Type B pancreatic cell (in vitro differentiated cells): ENCODE measurements around the gene KRTAP19-6. TPM values are rescaled to one million over a fixed set of nuclear protein-coding genes. Genes with fewer than 3 reads are reported as not detected.
"Not testable (repeated sequence)": the region's sequence is repeated elsewhere in the genome, so short reads cannot be mapped to it uniquely, and the experiment has no call there.

Source experiments
- DNase-seq: peaks from one replicate; pipeline ENCODE4 v3.0.0; 2021; ENCODE audit warnings: mixed read lengths; ENCODE audit not compliant: unreplicated experiment; ENCODE audit errors: extremely low spot score
- H3K27ac Mint-ChIP-seq: 2 replicates; pipeline ENCODE4 v1.8.0; 2021; ENCODE audit warnings: mild to moderate bottlenecking, mixed read lengths
- H3K27me3 Mint-ChIP-seq: 2 replicates; pipeline ENCODE4 v1.8.0; 2021; ENCODE audit warnings: mixed read lengths
- H3K36me3 Mint-ChIP-seq: 2 replicates; pipeline ENCODE4 v1.8.0; 2021; ENCODE audit warnings: mixed read lengths
- H3K4me1 Mint-ChIP-seq: one replicate; pipeline ENCODE4 v1.8.0; 2021; ENCODE audit warnings: mixed read lengths; ENCODE audit not compliant: unreplicated experiment
- H3K4me3 Mint-ChIP-seq: 2 replicates; pipeline ENCODE4 v1.8.0; 2021; ENCODE audit warnings: mild to moderate bottlenecking, mixed read lengths
- H3K9me3 Mint-ChIP-seq: 2 replicates; pipeline ENCODE4 v1.8.0; 2021; ENCODE audit warnings: mixed read lengths
- CTCF ChIP-seq: fragments of 200-600 bp; sonication (generic); conservative IDR thresholded peaks from 2 replicates; pipeline ENCODE4 v1.5.0; 2021; ENCODE audit warnings: antibody characterized with exemption, mild to moderate bottlenecking
- total RNA-seq: library from RNA; stranded (reverse); gene quantifications from 2 replicates; pipeline ENCODE4 v1.2.1, GENCODE V29; 2021; ENCODE audit warnings: low replicate concordance

Gene KRTAP19-6
- total RNA-seq, 1 donor from 2014 or later: not detected

GRCh38 chr21:30555095-30555494, 13.4 kb upstream of the KRTAP19-6 start:
- Mint-ChIP-seq H3K9me3 (no peaks in the 10 kb centered on the region), H3K4me1 (no peaks in the 10 kb centered on the region), H3K27ac (no peak overlapping the region), H3K27me3 (no peaks in the 10 kb centered on the region), H3K36me3 (no peaks in the 10 kb centered on the region), H3K4me3 (no peak overlapping the region)
- DNase-seq: no peak
- no peak for TF ChIP-seq CTCF

- Mint-ChIP-seq H3K9me3 (no peaks in the 10 kb centered on the region), H3K4me3 (no peak overlapping the region), H3K4me1 (no peaks in the 10 kb centered on the region), H3K36me3 (no peaks in the 10 kb centered on the region), H3K27ac (no peak overlapping the region), H3K27me3 (no peaks in the 10 kb centered on the region)
- no peak for DNase-seq
- TF ChIP-seq CTCF: no peak
Measured at GRCh38 chr21:30552782-30553181, 11.1 kb upstream of the KRTAP19-6 start.

- H3K4me1 Mint-ChIP-seq: no peaks in the 10 kb centered on the region
- TF ChIP-seq CTCF: no peak
- no peak overlapping the region for H3K27ac Mint-ChIP-seq
- H3K36me3 Mint-ChIP-seq: no peaks in the 10 kb centered on the region
- no peak overlapping the region for H3K4me3 Mint-ChIP-seq
- H3K27me3 Mint-ChIP-seq: no peaks in the 10 kb centered on the region
- no peak for DNase-seq
- H3K9me3 Mint-ChIP-seq: no peaks in the 10 kb centered on the region
Measured at GRCh38 chr21:30518876-30519275, 22.8 kb downstream of the KRTAP19-6 start.

GRCh38 chr21:30515681-30516080, 26.0 kb downstream of the KRTAP19-6 start:
- no peak for TF ChIP-seq CTCF
- DNase-seq: no peak
- no peaks in the 10 kb centered on the region for H3K9me3 Mint-ChIP-seq
- no peaks in the 10 kb centered on the region for H3K27me3 Mint-ChIP-seq
- no peaks in the 10 kb centered on the region for H3K4me1 Mint-ChIP-seq
- no peaks in the 10 kb centered on the region for H3K36me3 Mint-ChIP-seq
- H3K27ac Mint-ChIP-seq: no peak overlapping the region
- H3K4me3 Mint-ChIP-seq: no peak overlapping the region

- peak; percentile 53 for TF ChIP-seq CTCF
- H3K27ac Mint-ChIP-seq, DNase-seq, H3K27me3 Mint-ChIP-seq, H3K36me3 Mint-ChIP-seq, H3K4me1 Mint-ChIP-seq, H3K4me3 Mint-ChIP-seq, H3K9me3 Mint-ChIP-seq: not testable (repeated sequence)
Measured at GRCh38 chr21:30505621-30506205, 36.0 kb downstream of the KRTAP19-6 start.

- no peak for DNase-seq
- H3K27ac Mint-ChIP-seq: no peak within 1 kb of the TSS
- H3K4me3 Mint-ChIP-seq: no peak within 1 kb of the TSS
- H3K27me3 Mint-ChIP-seq: no peaks in the 10 kb centered on the region
- no peak for TF ChIP-seq CTCF
- no peaks in the 10 kb centered on the region for H3K9me3 Mint-ChIP-seq
- H3K4me1 Mint-ChIP-seq: no peaks in the 10 kb centered on the region
- H3K36me3 Mint-ChIP-seq: no peaks in the 10 kb centered on the region
Measured at GRCh38 chr21:30502041-30502440, 39.6 kb downstream of the KRTAP19-6 start, which contains the start of gene KRTAP19-5. Gene KRTAP19-5 (minus strand): TSS chr21:30502141. CDS start chr21:30502090, 51 bp downstream.
